K562 (cell line): ENCODE results near the gene HAUS7. TPM values are rescaled to one million over a fixed set of nuclear protein-coding genes. Genes with fewer than 3 reads are reported as not detected.

Source experiments
- ATAC-seq: fragments of 200-7000 bp; cut with Tn5 transposase; 3 replicates; pipeline ENCODE4 v1.9.1; 2020; ENCODE audit warnings: moderate library complexity
- BruUV-seq: library from RNA; stranded (reverse); fragments of 400-500 nt; replicated peaks from 2 replicates; lab custom pipeline; 2021; lab: Mats Ljungman, UMichigan
- CTCF ChIA-PET: fragments of 300-600 bp; formaldehyde crosslinking; extraction: SDS; loops from one replicate; lab custom pipeline; 2021; ENCODE audit warnings: low intra/inter-chr PET ratio; lab: Yijun Ruan, JAX
- POLR2A ChIA-PET: fragments of 300-600, 350-650 bp; sonication (Branson Sonifier 250); formaldehyde crosslinking; extraction: SDS; loops from one replicate; lab custom pipeline; 2021; ENCODE audit warnings: antibody characterized with exemption, inconsistent platforms; lab: Yijun Ruan, JAX
- DNase-seq, 4 experiments: peaks; one replicate each; pipeline versions ENCODE4 v3.0.0 to v3.0.0-alpha.2; 2011 to 2018; ENCODE audit warnings: low spot score in 3 of 4, mixed read lengths in 3 of 4; ENCODE audit errors: extremely low read depth in 1 of 4
- FAIRE-seq: peaks from 2 replicates; lab custom pipeline; 2011; peaks lifted over from hg19 to GRCh38; lab: Jason Lieb, UNC
- H2AFZ ChIP-seq: 2 replicates; pipeline ENCODE4 v1.6.0; 2011; ENCODE audit warnings: low read depth, low read length, control low read depth, inconsistent platforms
- H3K27ac ChIP-seq: fragments of 200-600 bp; 3 replicates; pipeline ENCODE4 v1.8.0; 2011; ENCODE audit warnings: low read depth, mild to moderate bottlenecking, control low read depth, inconsistent platforms, low read length, moderate library complexity, mixed read lengths; ENCODE audit errors: extremely low read depth
- H3K27me3 ChIP-seq, 2 experiments: fragments of 300-600 bp in 1 of 2; 2 replicates in 1 of 2; 3 replicates in 1 of 2; pipeline versions ENCODE4 v1.6.0 to v1.8.0; 2011; ENCODE audit warnings: inconsistent platforms in 2 of 2, low read length in 2 of 2, mild to moderate bottlenecking in 1 of 2, mixed read lengths in 1 of 2, moderate library complexity in 1 of 2; ENCODE audit not compliant: control insufficient read depth in 2 of 2, insufficient read depth in 2 of 2
- H3K36me3 ChIP-seq: fragments of 300-600 bp; 3 replicates; pipeline ENCODE4 v1.8.0; 2011; ENCODE audit warnings: mild to moderate bottlenecking, low read length, inconsistent platforms; ENCODE audit not compliant: control insufficient read depth, insufficient read depth
- H3K4me1 ChIP-seq, 2 experiments: fragments of 200-600 bp in 1 of 2; replicated peaks in 1 of 2; 2 replicates in 1 of 2; 3 replicates in 1 of 2; pipeline versions ENCODE4 v1.5.1 to v1.8.0; 2011; ENCODE audit warnings: inconsistent platforms in 2 of 2, low read length in 2 of 2, mild to moderate bottlenecking in 1 of 2, mixed read lengths in 1 of 2, moderate library complexity in 1 of 2; ENCODE audit not compliant: control insufficient read depth in 2 of 2, insufficient read depth in 2 of 2
- H3K4me2 ChIP-seq: 2 replicates; pipeline ENCODE4 v1.6.1; 2011; ENCODE audit warnings: low read length, control low read depth, inconsistent platforms, mixed read lengths; ENCODE audit not compliant: insufficient read depth
- H3K4me3 ChIP-seq: fragments of 200-600 bp; sonication (generic), shearing (Covaris generic); 2 replicates; pipeline ENCODE4 v1.5.1; 2016; ENCODE audit warnings: control low read depth, inconsistent platforms
- H3K79me2 ChIP-seq: fragments of 200-600 bp; 3 replicates; pipeline ENCODE4 v1.8.0; 2011; ENCODE audit warnings: low read length, inconsistent platforms; ENCODE audit not compliant: control insufficient read depth, insufficient read depth
- H3K9ac ChIP-seq, 2 experiments: 2 replicates each; pipeline versions ENCODE4 v1.6.0 to v1.6.1; 2011; ENCODE audit warnings: low read depth in 2 of 2, low read length in 2 of 2, control low read depth in 1 of 2, inconsistent platforms in 1 of 2, mild to moderate bottlenecking in 1 of 2, mixed read lengths in 1 of 2; ENCODE audit not compliant: insufficient read depth in 1 of 2
- H3K9me1 ChIP-seq: one replicate; pipeline ENCODE4 v1.6.0; 2011; ENCODE audit warnings: inconsistent platforms, mild to moderate bottlenecking, low read length, moderate library complexity; ENCODE audit not compliant: control insufficient read depth, insufficient read depth
- H3K9me3 ChIP-seq: replicated peaks from 2 replicates; pipeline ENCODE4 v1.5.1; 2011; ENCODE audit warnings: low read depth, low read length, inconsistent platforms; ENCODE audit not compliant: control insufficient read depth, insufficient read depth
- H4K20me1 ChIP-seq: replicated peaks from 2 replicates; pipeline ENCODE4 v1.6.1; 2011; ENCODE audit warnings: low read length, inconsistent platforms, mixed read lengths; ENCODE audit not compliant: control insufficient read depth, insufficient read depth
- ARID1B ChIP-seq: fragments of 450-650 bp; IDR thresholded peaks from 2 replicates; pipeline ENCODE4 v1.6.1; 2016; ENCODE audit warnings: antibody characterized with exemption, mild to moderate bottlenecking, inconsistent platforms
- CBX5 ChIP-seq: IDR thresholded peaks from 2 replicates; pipeline ENCODE4 v1.6.1; 2014; ENCODE audit warnings: low read depth, borderline replicate concordance
- CBX8 ChIP-seq: fragments of 200-600 bp; sonication (generic); IDR thresholded peaks from 2 replicates; pipeline ENCODE4 v1.6.1; 2012; ENCODE audit warnings: borderline replicate concordance, mixed run types, low read depth, mild to moderate bottlenecking, moderate library complexity, mixed read lengths, low read length, control low read depth, inconsistent platforms; ENCODE audit not compliant: poor library complexity, severe bottlenecking; ENCODE audit errors: extremely low read depth
- DLX4 ChIP-seq: fragments of 250-450 bp; sonication (Bioruptor Pico); IDR thresholded peaks from 2 replicates; pipeline ENCODE4 v1.6.1; 2021; ENCODE audit warnings: mild to moderate bottlenecking
- EZH2 ChIP-seq: IDR thresholded peaks from 2 replicates; pipeline ENCODE4 v1.6.1; 2012; ENCODE audit warnings: low read depth, mild to moderate bottlenecking, inconsistent platforms, low read length, borderline replicate concordance
- GATA2 ChIP-seq: sonication (generic); formaldehyde crosslinking; IDR thresholded peaks from 2 replicates; pipeline ENCODE4 v1.4.0; 2020; ENCODE audit warnings: mild to moderate bottlenecking, missing genetic modification reagents
- HMBOX1 ChIP-seq: sonication (generic); IDR thresholded peaks from 2 replicates; pipeline ENCODE4 v1.6.1; 2016
- KLF13 ChIP-seq: fragments of 450-650 bp; IDR thresholded peaks from 2 replicates; pipeline ENCODE4 v1.6.1; 2016; ENCODE audit warnings: missing genetic modification characterization, low read depth, mild to moderate bottlenecking, missing compliant biosample characterization, moderate library complexity, borderline replicate concordance
- PHF20 ChIP-seq: fragments of 450-650 bp; IDR thresholded peaks from 2 replicates; pipeline ENCODE4 v1.6.1; 2018; ENCODE audit not compliant: partially characterized antibody
- POLR3A ChIP-seq: IDR thresholded peaks from 2 replicates; pipeline ENCODE4 v1.6.1; 2011; ENCODE audit warnings: borderline replicate concordance, mild to moderate bottlenecking, moderate library complexity; ENCODE audit not compliant: insufficient read length, insufficient read depth; ENCODE audit errors: extremely low read depth
- SLC30A9 ChIP-seq: fragments of 250-450 bp; sonication (Bioruptor Pico); IDR thresholded peaks from 2 replicates; pipeline ENCODE4 v1.8.0; 2022; ENCODE audit warnings: mild to moderate bottlenecking, moderate library complexity
- SRF ChIP-seq, 2 experiments: fragments of 250-450, 450-650 bp in 1 of 2; sonication (Bioruptor Pico) in 1 of 2; sonication (generic) in 1 of 2; formaldehyde crosslinking; IDR thresholded peaks; 2 replicates each; pipeline versions ENCODE4 v1.5.0 to v1.5.1; 2020 to 2022; ENCODE audit warnings: mild to moderate bottlenecking in 1 of 2, missing genetic modification reagents in 1 of 2
- SRSF9 ChIP-seq: fragments of 200-400 bp; formaldehyde crosslinking; IDR thresholded peaks from 2 replicates; pipeline ENCODE4 v1.6.1; 2017; ENCODE audit warnings: low read depth, low read length, borderline replicate concordance
- ZNF740 ChIP-seq, 3 experiments: fragments of 200-800 bp in 1 of 3; sonication (Bioruptor generic) in 1 of 3; sonication (generic) in 1 of 3; formaldehyde crosslinking in 1 of 3; IDR thresholded peaks; 2 replicates each; pipeline versions ENCODE4 v1.6.1 to v1.8.0; 2016 to 2022; ENCODE audit warnings: mild to moderate bottlenecking in 2 of 3, missing compliant biosample characterization in 2 of 3, missing genetic modification characterization in 2 of 3, missing genetic modification reagents in 1 of 3
- WGBS: fragments of 100-300 bp; shearing (Covaris generic); methylation state at CpG from one replicate; pipeline ENCODE4 v1.1.6; 2016; ENCODE audit warnings: low coverage, mixed read lengths; ENCODE audit not compliant: insufficient coverage; ENCODE audit errors: missing lambda C conversion rate; 5-methylcytosine and 5-hydroxymethylcytosine counted together
- in situ Hi-C: fragments of 300-500 bp; cut with MboI; formaldehyde crosslinking; loops from 4 replicates; pipeline ENCODE4 v1.15.0; 2018; ENCODE audit warnings: inconsistent platforms, mixed read lengths
- intact Hi-C: fragments of 100-400 bp; cut with micrococcal nuclease; formaldehyde crosslinking; loops from 2 replicates; pipeline ENCODE4 v1.14.2; 2022
- polyA plus RNA-seq, 8 experiments: library from polyadenylated mRNA; depleted of rRNA in 4 of 8; stranded (reverse) in 5 of 8; unstranded in 3 of 8; fragments of >200 nt; fragmentation: Nextera tagmentation in 2 of 8; fragmentation: Illumina TruSeq in 1 of 8; extraction: Ambion mirVana in 2 of 8; extraction: Trizol in 1 of 8; gene quantifications; 2 replicates each; pipeline versions ENCODE4 v1.2.1 to v1.2.3, GENCODE V29; 2011 to 2014; ENCODE audit warnings: inconsistent platforms in 1 of 8, missing spikeins in 1 of 8
- total RNA-seq, 7 experiments: library from RNA; depleted of rRNA in 6 of 7; stranded (reverse); fragments of >200 nt in 6 of 7; fragmentation: Illumina TruSeq in 2 of 7; extraction: Trizol in 2 of 7; gene quantifications; 2 replicates each; pipeline versions ENCODE4 v1.2.1 to v1.2.3, GENCODE V29; 2011 to 2021; ENCODE audit warnings: low replicate concordance in 1 of 7
- TF ChIP-seq, protein P1 (sequence below): fragments of 250-450 bp; sonication (Bioruptor Pico); IDR thresholded peaks from 2 replicates; pipeline ENCODE4 v1.4.0; 2020; ENCODE audit warnings: mild to moderate bottlenecking, moderate library complexity

The HAUS7 gene
- total and polyA plus RNA-seq, 9 of the 15 experiments (the other 6 are each of a cell fraction or from before 2014, with no cell fraction given), result 10.0 to 94.9 (median 48.8) TPM

DNA sequence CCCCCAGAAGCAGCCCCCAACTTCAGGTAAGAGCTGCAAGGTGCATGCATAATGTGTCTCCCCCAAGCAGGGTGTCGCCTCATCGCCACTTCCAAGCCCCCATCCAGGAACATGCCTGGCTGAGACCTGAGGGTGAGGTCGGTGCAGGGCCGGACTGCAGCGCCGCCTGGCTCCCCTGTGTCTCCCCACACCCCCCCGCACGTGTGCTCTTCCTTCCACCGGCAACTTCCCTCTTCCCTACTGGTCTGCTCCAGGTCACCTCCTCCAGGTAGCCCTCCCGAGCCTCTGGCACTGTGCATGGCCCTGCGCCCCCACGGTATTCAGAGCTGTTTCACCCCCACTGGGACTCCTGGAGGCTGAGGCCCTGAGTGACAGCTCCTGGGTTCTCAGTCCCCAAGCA, 22.2 kb upstream of the HAUS7 start (continued):
- peak; percentile 56; the same call in 1 of the 2 replicates for TF ChIP-seq ZNF740 (CRISPR knock-in tag; IDR thresholded peaks at IDR 0.05)
- no peak for TF ChIP-seq ZNF740 (tag; IDR thresholded peaks at IDR 0.05)

- no peaks in the 10 kb centered on the region for H3K9me3 ChIP-seq
- no peak for DNase-seq
- H2AFZ ChIP-seq, result no peak overlapping the region
- peaks cover 2 to 35% of the 10 kb centered on the region in 2 experiments; a peak in 4 of 5 replicates for H3K27me3 ChIP-seq
- no peak for TF ChIP-seq SRSF9
- TF ChIP-seq CBX8, result no peak
- TF ChIP-seq SLC30A9 (CRISPR knock-in tag), result no peak
- no peak for TF ChIP-seq ARID1B
- TF ChIP-seq PHF20, result no peak
- TF ChIP-seq SRF (CRISPR knock-in tag; IDR thresholded peaks at IDR 0.05), result no peak
- no peak for TF ChIP-seq POLR3A
- TF ChIP-seq DLX4 (CRISPR knock-in tag), result no peak
- TF ChIP-seq CBX5, result no peak
- no peak for TF ChIP-seq GATA2 (CRISPR knock-in tag)
- TF ChIP-seq EZH2, result no peak
- no peak for TF ChIP-seq KLF13
- TF ChIP-seq, protein P1, sequence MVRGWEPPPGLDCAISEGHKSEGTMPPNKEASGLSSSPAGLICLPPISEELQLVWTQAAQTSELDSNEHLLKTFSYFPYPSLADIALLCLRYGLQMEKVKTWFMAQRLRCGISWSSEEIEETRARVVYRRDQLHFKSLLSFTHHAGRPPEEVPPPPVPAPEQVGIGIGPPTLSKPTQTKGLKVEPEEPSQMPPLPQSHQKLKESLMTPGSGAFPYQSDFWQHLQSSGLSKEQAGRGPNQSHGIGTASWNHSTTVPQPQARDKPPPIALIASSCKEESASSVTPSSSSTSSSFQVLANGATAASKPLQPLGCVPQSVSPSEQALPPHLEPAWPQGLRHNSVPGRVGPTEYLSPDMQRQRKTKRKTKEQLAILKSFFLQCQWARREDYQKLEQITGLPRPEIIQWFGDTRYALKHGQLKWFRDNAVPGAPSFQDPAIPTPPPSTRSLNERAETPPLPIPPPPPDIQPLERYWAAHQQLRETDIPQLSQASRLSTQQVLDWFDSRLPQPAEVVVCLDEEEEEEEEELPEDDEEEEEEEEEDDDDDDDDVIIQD (CRISPR knock-in tag), result no peak
- no peak for TF ChIP-seq HMBOX1
- TF ChIP-seq, all 486 proteins: peak for 0
- no peaks in the 10 kb centered on the region for H3K9me1 ChIP-seq
- ATAC-seq, result no peak
- WGBS, result 17% methylated on average over 6 of the region's 11 CpGs
- in situ Hi-C loops, result no loop called here
- no peak overlapping the region for H3K4me3 ChIP-seq
- H3K36me3 ChIP-seq, result no peaks in the 10 kb centered on the region
- ChIA-PET POLR2A (no interaction called here), CTCF (no interaction called here)
- no peak for FAIRE-seq
- no peak overlapping the region for H3K27ac ChIP-seq
- peaks cover 0 to 43% of the 10 kb centered on the region in 2 experiments; a peak in 2 of 5 replicates for H3K4me1 ChIP-seq
- no peak overlapping the region for H3K9ac ChIP-seq
- H3K4me2 ChIP-seq, result no peak overlapping the region
- intact Hi-C loops, result no loop called here
- BruUV-seq, result no TSS peak
- no peaks in the 10 kb centered on the region for H3K79me2 ChIP-seq
- no peaks in the 10 kb centered on the region for H4K20me1 ChIP-seq
Measured at GRCh38 chrX:153491918-153492317, 21.5 kb upstream of the HAUS7 start.
